Immature natural killer cell (primary cell): ENCODE data around the gene DTNB. TPM values are rescaled to one million over a fixed set of nuclear protein-coding genes. Genes with fewer than 3 reads are reported as not detected.
A peak's percentile ranks its signal among the peaks of the same experiment; 100 is the strongest.

Source experiments
- DNase-seq, 3 donors: peaks; one replicate each; pipeline ENCODE4 v3.0.0; 2022; ENCODE audit warnings: mixed read lengths in 1 of 3
- H3K27ac Mint-ChIP-seq, 6 donors: one replicate each; pipeline ENCODE4 v1.8.0; 2020; ENCODE audit warnings: mixed read lengths in 6 of 6, mild to moderate bottlenecking in 5 of 6, inconsistent platforms in 4 of 6, moderate library complexity in 3 of 6
- H3K27me3 Mint-ChIP-seq, 3 donors: one replicate each; pipeline ENCODE4 v1.8.0; 2020 to 2021; ENCODE audit warnings: low read depth in 3 of 3, mild to moderate bottlenecking in 3 of 3, mixed read lengths in 3 of 3, moderate library complexity in 3 of 3, inconsistent platforms in 1 of 3
- H3K36me3 Mint-ChIP-seq, 3 donors: one replicate each; pipeline ENCODE4 v1.8.0; 2020; ENCODE audit warnings: mixed read lengths in 3 of 3, inconsistent platforms in 2 of 3, mild to moderate bottlenecking in 2 of 3
- H3K4me1 Mint-ChIP-seq, 2 donors: one replicate each; pipeline ENCODE4 v1.8.0; 2020; ENCODE audit warnings: inconsistent platforms in 2 of 2, mild to moderate bottlenecking in 2 of 2, mixed read lengths in 2 of 2, moderate library complexity in 1 of 2
- H3K4me3 Mint-ChIP-seq, 5 donors: one replicate each; pipeline ENCODE4 v1.8.0; 2020; ENCODE audit warnings: mild to moderate bottlenecking in 5 of 5, mixed read lengths in 5 of 5, inconsistent platforms in 3 of 5, moderate library complexity in 3 of 5
- H3K9me3 Mint-ChIP-seq, 6 donors: one replicate each; pipeline ENCODE4 v1.8.0; 2020; ENCODE audit warnings: mild to moderate bottlenecking in 6 of 6, mixed read lengths in 6 of 6, inconsistent platforms in 4 of 6, moderate library complexity in 3 of 6
- polyA plus RNA-seq, 3 donors: library from polyadenylated mRNA; unstranded; fragments of 300-500 nt; fragmentation: Illumina TruSeq; gene quantifications; one replicate each; pipeline ENCODE4 v1.2.3, GENCODE V29; 2021

DTNB gene
- polyA plus RNA-seq, 3 donors from 2014 or later: 9.1 to 15.7 (median 11.1) TPM

DNA sequence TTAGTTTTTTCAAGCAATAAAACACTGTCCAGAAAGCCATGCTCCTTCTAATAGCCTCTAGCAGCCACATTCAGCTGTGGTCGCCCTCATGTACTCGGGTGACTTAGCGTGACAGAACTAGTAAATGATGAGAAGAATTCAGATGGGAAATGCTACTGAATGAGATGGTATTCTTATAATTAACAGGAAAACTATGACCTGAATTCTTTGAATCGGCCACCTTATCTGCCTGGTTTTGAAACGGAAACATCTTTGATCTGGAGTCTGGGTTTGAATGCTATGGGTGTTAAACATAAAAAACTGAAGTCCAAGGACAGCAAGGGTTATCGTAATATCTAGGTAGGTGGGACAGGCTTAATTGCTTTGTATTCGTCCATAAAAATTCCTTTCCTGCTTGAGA, 192.8 kb downstream of the DTNB start:
- no peaks in the 10 kb centered on the region for H3K9me3 Mint-ChIP-seq
- no peak for DNase-seq
- H3K27ac Mint-ChIP-seq: no peak overlapping the region
- no peaks in the 10 kb centered on the region for H3K4me1 Mint-ChIP-seq
- H3K4me3 Mint-ChIP-seq: no peak overlapping the region
- H3K36me3 Mint-ChIP-seq: peaks cover 7 to 27% (median 14%) of the 10 kb centered on the region in 3 donors
- no peaks in the 10 kb centered on the region for H3K27me3 Mint-ChIP-seq

GRCh38 chr2:25479761-25480160, 193.6 kb downstream of the DTNB start:
- H3K4me1 Mint-ChIP-seq: no peaks in the 10 kb centered on the region
- peaks cover 0 to 4% (median 0%) of the 10 kb centered on the region in 6 donors for H3K9me3 Mint-ChIP-seq

GRCh38 chr2:25478736-25479135, 194.6 kb downstream of the DTNB start:
- Mint-ChIP-seq H3K27ac (no peak overlapping the region), H3K27me3 (peaks cover 0 to under 1% (median 0%) of the 10 kb centered on the region in 3 donors), H3K9me3 (peaks cover 0 to 4% (median 0%) of the 10 kb centered on the region in 6 donors), H3K4me1 (no peaks in the 10 kb centered on the region), H3K4me3 (no peak overlapping the region), H3K36me3 (peaks cover 16 to 36% (median 28%) of the 10 kb centered on the region in 3 donors)
- DNase-seq: no peak

More at GRCh38 chr2:25479761-25480160, 193.6 kb downstream of the DTNB start:
- H3K27ac Mint-ChIP-seq: peak overlapping the region in 1 of 6 donors; percentile 74
- no peaks in the 10 kb centered on the region for H3K27me3 Mint-ChIP-seq
- H3K4me3 Mint-ChIP-seq: no peak overlapping the region
- peaks cover 14 to 33% (median 20%) of the 10 kb centered on the region in 3 donors for H3K36me3 Mint-ChIP-seq
- no peak for DNase-seq

DNA sequence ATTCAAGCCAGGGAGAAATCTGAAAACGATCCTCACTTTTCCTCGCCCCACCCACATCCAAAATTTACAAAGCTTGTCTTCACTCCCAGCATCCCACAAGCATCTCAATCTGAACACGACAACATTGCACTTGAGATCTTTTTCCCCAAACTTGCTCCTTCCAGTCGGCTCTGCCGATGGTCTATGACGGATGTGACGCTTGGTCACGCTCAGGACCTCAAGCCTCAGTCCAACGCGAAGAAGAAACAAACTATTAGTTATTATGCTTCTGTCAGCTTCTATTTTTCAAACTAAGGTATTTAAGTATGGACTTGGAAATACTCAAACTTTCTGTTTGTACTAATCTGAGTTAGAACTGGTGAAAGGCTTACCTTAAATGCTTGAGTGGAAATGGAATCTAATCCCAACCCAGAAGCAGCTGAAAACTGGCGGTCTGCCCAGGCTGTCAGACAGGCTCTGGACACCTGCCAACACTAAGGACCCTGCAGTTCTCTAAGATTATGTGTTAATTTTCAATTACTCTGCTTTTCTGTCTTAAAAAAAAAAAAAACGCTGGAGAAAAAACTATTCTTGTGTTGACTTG, 199.5 kb downstream of the DTNB start:
- Mint-ChIP-seq H3K36me3 (peaks cover 25 to 37% (median 37%) of the 10 kb centered on the region in 3 donors), H3K27me3 (peaks cover 0 to 3% (median 0%) of the 10 kb centered on the region in 3 donors), H3K4me3 (no peak overlapping the region), H3K4me1 (no peaks in the 10 kb centered on the region), H3K27ac (peak overlapping the region in 1 of 6 donors; percentile 35), H3K9me3 (peaks cover 0 to 4% (median 0%) of the 10 kb centered on the region in 6 donors)
- DNase-seq: no peak

DNA sequence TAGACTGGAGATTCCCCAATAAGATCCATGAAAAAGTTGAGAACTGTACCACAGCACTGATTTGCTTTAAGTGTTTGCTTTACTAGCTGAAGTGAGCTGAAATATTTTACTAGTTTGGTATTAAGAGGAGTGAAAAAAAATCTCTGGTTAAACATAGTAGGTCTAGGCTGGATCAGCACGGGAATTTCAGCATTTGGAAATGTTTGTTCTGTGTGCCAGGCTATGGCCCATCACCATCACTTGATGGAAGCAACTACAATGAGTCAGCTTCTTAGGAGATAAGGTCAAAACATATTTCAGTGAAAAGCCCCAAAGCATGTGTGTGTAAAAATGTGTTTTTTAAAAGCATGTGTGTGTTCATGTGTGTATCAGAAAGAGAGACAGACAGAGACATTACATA, 200.2 kb downstream of the DTNB start:
- Mint-ChIP-seq H3K27me3 (peaks cover 0 to 3% (median 0%) of the 10 kb centered on the region in 3 donors), H3K9me3 (peaks cover 0 to 4% (median 0%) of the 10 kb centered on the region in 6 donors), H3K36me3 (peaks cover 25 to 36% (median 32%) of the 10 kb centered on the region in 3 donors), H3K4me3 (no peak overlapping the region), H3K27ac (no peak overlapping the region), H3K4me1 (no peaks in the 10 kb centered on the region)
- no peak for DNase-seq

GRCh38 chr2:25470806-25471205, 202.6 kb downstream of the DTNB start:
- Mint-ChIP-seq H3K27me3 (peaks cover 0 to 3% (median 0%) of the 10 kb centered on the region in 3 donors), H3K27ac (no peak overlapping the region), H3K4me1 (no peaks in the 10 kb centered on the region), H3K9me3 (peaks cover 0 to 4% (median 0%) of the 10 kb centered on the region in 6 donors), H3K4me3 (no peak overlapping the region), H3K36me3 (peaks cover 21 to 27% (median 24%) of the 10 kb centered on the region in 3 donors)
- no peak for DNase-seq

DNA sequence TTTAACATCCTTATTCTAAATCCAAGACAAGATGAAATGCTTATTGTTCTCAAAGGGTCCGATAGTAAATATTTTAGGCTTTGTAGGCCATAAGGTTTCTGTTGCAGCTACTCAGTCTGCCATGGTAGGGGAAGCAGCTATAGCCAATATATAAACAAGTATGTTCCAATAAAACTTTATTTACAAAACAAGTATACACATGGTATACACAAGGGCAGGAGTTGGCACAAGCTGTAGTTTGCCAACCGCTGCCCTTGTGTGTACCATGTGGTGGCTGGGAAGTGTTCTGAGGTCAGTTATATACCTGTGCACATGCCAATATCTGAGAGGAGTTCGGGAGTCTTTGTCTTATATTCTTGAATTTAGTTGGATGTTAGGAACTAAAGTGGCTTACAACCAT, 205.6 kb downstream of the DTNB start:
- Mint-ChIP-seq H3K4me3 (no peak overlapping the region), H3K9me3 (no peaks in the 10 kb centered on the region), H3K27ac (no peak overlapping the region), H3K36me3 (peaks cover 5 to 13% (median 7%) of the 10 kb centered on the region in 3 donors), H3K27me3 (peaks cover 0 to 3% (median 0%) of the 10 kb centered on the region in 3 donors), H3K4me1 (no peaks in the 10 kb centered on the region)
- DNase-seq: no peak

DNA sequence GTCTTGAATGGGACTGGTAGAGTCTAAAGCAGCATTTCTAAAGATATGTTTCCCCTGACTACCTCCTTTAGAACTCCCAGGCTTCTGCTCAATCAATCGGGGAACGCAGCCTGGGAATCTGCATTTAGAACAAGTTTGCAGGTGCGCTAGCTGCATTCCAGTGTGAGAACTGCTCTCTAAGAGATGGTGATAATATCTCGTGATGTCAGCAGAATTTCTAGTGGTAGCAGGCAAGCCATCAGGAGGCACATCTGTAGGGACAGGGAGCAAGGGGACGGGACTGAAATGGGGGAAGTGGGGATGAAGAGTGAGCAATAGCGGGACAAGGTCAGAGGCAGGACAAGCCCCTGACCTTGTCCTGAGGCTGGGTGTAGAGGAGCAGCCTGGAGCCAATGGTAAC, 211.4 kb downstream of the DTNB start:
- Mint-ChIP-seq H3K9me3 (no peaks in the 10 kb centered on the region), H3K36me3 (peaks cover 0 to 7% (median 6%) of the 10 kb centered on the region in 3 donors), H3K4me3 (no peak overlapping the region), H3K27ac (no peak overlapping the region), H3K4me1 (peaks cover 0 to 5% of the 10 kb centered on the region in 2 donors), H3K27me3 (peaks cover 0 to 4% (median 3%) of the 10 kb centered on the region in 3 donors)
- DNase-seq: no peak

- Mint-ChIP-seq H3K9me3 (no peaks in the 10 kb centered on the region), H3K4me3 (no peak overlapping the region), H3K4me1 (peaks cover 0 to 5% of the 10 kb centered on the region in 2 donors), H3K27me3 (peaks cover 0 to 4% (median 0%) of the 10 kb centered on the region in 3 donors), H3K27ac (no peak overlapping the region), H3K36me3 (peaks cover 0 to 6% (median 5%) of the 10 kb centered on the region in 3 donors)
- no peak for DNase-seq
Observed at GRCh38 chr2:25460261-25460905, 213.0 kb downstream of the DTNB start.

GRCh38 chr2:25454824-25455611, 218.4 kb downstream of the DTNB start:
- Mint-ChIP-seq H3K27ac (no peak overlapping the region), H3K36me3 (peaks cover 8 to 24% (median 12%) of the 10 kb centered on the region in 3 donors), H3K9me3 (no peaks in the 10 kb centered on the region), H3K27me3 (peaks cover 0 to 3% (median 2%) of the 10 kb centered on the region in 3 donors), H3K4me1 (no peaks in the 10 kb centered on the region), H3K4me3 (no peak overlapping the region)
- DNase-seq: no peak

GRCh38 chr2:25453199-25453905, 220.0 kb downstream of the DTNB start:
- no peak overlapping the region for H3K27ac Mint-ChIP-seq
- no peak overlapping the region for H3K4me3 Mint-ChIP-seq
- H3K4me1 Mint-ChIP-seq: no peaks in the 10 kb centered on the region
- no peak for DNase-seq
- no peaks in the 10 kb centered on the region for H3K9me3 Mint-ChIP-seq
- peaks cover 12 to 33% (median 17%) of the 10 kb centered on the region in 3 donors for H3K36me3 Mint-ChIP-seq
- peaks cover 0 to 2% (median 0%) of the 10 kb centered on the region in 3 donors for H3K27me3 Mint-ChIP-seq

GRCh38 chr2:25448808-25449207, 224.6 kb downstream of the DTNB start:
- Mint-ChIP-seq H3K9me3 (no peaks in the 10 kb centered on the region), H3K4me3 (no peak overlapping the region), H3K27me3 (peaks cover 0 to 2% (median 2%) of the 10 kb centered on the region in 3 donors), H3K36me3 (peaks cover 18 to 47% (median 32%) of the 10 kb centered on the region in 3 donors), H3K27ac (no peak overlapping the region), H3K4me1 (no peaks in the 10 kb centered on the region)
- no peak for DNase-seq

GRCh38 chr2:25447018-25447417, 226.4 kb downstream of the DTNB start:
- peaks cover 18 to 43% (median 32%) of the 10 kb centered on the region in 3 donors for H3K36me3 Mint-ChIP-seq

More at GRCh38 chr2:25447018-25447417, 226.4 kb downstream of the DTNB start:
- Mint-ChIP-seq H3K9me3 (no peaks in the 10 kb centered on the region), H3K27ac (no peak overlapping the region), H3K4me1 (no peaks in the 10 kb centered on the region), H3K27me3 (peaks cover 0 to 2% (median 0%) of the 10 kb centered on the region in 3 donors), H3K4me3 (no peak overlapping the region)
- DNase-seq: no peak
